ENCODE results near the gene TMEM255B. TPM values are rescaled to one million over a fixed set of nuclear protein-coding genes. Genes with fewer than 3 reads are reported as not detected.

TMEM255B gene
- total RNA-seq, 1 experiment from 2014 or later: 2.8 TPM

DNA sequence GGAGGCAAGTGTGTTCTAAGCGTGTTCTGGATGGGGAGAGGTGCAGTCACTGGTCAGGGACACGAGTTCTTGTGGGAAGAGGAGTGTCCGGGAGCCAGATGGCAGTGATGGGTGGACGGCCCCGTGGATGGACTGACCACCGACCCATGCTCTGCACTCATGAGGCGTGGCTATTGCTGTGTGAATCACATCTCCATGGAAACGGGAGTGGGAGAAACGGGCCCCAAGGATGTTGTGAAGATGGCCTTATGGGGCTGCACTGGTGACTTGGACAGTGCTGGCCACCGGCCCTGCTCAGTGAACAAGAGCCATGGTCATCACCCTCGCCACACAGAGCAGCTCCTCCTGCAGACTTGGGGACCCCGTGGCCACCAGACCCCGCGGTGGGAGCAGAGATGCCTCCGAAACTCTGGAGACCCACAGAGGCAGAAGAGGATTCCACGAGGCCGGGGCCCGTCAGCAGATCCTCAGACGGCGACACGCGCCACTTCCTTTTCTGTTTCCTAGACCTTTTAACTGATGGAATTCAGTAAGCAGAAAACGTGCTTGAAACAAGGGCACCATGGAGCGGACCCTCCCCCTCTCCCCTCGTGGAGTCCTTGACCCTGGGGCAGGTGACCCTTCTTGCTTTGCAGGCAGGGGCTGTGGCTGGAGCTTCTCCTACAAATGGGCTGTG, 57.4 kb downstream of the TMEM255B start:
- Histone ChIP-seq H3K9ac (ENCODE audit: extremely low read depth, insufficient read length, low read length) (no peak overlapping the region), H3K27ac (ENCODE audit: insufficient read length, low read depth, low read length) (no peak overlapping the region), H3K79me1 (ENCODE audit: insufficient read depth, low read depth, low read length, poor library complexity, severe bottlenecking) (no peaks in the 10 kb centered on the region), H3K14ac (ENCODE audit: insufficient read depth, low read length) (no peak overlapping the region), H3T11ph (ENCODE audit: low read length) (no peak overlapping the region), H2BK15ac (ENCODE audit: low read depth, low read length) (no peak overlapping the region), H2BK120ac (ENCODE audit: low read depth, low read length, poor library complexity, severe bottlenecking) (no peak overlapping the region), H3K23ac (ENCODE audit: insufficient read length, low read depth, low read length) (no peak overlapping the region), H3K18ac (ENCODE audit: insufficient read length, low read depth, low read length) (no peak overlapping the region), H2BK12ac (ENCODE audit: insufficient read length, low read depth, low read length) (no peak overlapping the region), H3K27me3 (ENCODE audit: insufficient read depth, low read length) (no peaks in the 10 kb centered on the region), H4K91ac (ENCODE audit: insufficient read length, low read depth, low read length) (no peak overlapping the region), H4K5ac (ENCODE audit: insufficient read length, low read depth, low read length) (no peak overlapping the region), H3K4ac (ENCODE audit: low read depth, low read length) (no peak overlapping the region), H3K56ac (ENCODE audit: insufficient read length, low read depth, low read length) (no peak overlapping the region), H3K4me2 (ENCODE audit: insufficient read depth, insufficient read length, low read length) (no peak overlapping the region), H3K9me3 (ENCODE audit: control insufficient read depth, low read depth, low read length) (no peaks in the 10 kb centered on the region), H3K79me2 (ENCODE audit: insufficient read depth, low read length) (no peaks in the 10 kb centered on the region), H3K23me2 (ENCODE audit: insufficient read length, low read depth, low read length, poor library complexity, severe bottlenecking) (no peaks in the 10 kb centered on the region), H4K20me1 (ENCODE audit: control insufficient read depth, insufficient read depth, insufficient read length) (no peaks in the 10 kb centered on the region), H2AK5ac (ENCODE audit: insufficient read length, low read length) (no peak overlapping the region), H2AFZ (ENCODE audit: low read length) (no peak overlapping the region), H2BK5ac (ENCODE audit: insufficient read length, low read length) (no peak overlapping the region), H4K8ac (replicated peaks; ENCODE audit: insufficient read length, low read depth, low read length) (no peak overlapping the region), H3K4me1 (ENCODE audit: insufficient read depth, low read length) (no peaks in the 10 kb centered on the region), H2BK20ac (ENCODE audit: low read depth, low read length, poor library complexity, severe bottlenecking) (no peak overlapping the region)
- Mint-ChIP-seq H3K9me3 (peaks cover 0 to 2% of the 10 kb centered on the region in 2 experiments; a peak in 1 of 5 replicates), H3K27ac (peak overlapping the region in 1 of 3 experiments; percentile 42; a peak in 1 of 7 replicates), H3K36me3 (ENCODE audit: insufficient read depth in 1 of 3, low read depth in 3 of 3) (peaks cover 1 to 4% (median 2%) of the 10 kb centered on the region in 3 experiments; a peak in 3 of 7 replicates), H3K4me3 (no peak overlapping the region; a peak in 1 of 5 replicates), H3K27me3 (ENCODE audit: low read depth) (no peaks in the 10 kb centered on the region), H3K4me1 (peaks cover 3 to 8% of the 10 kb centered on the region in 2 experiments; a peak in 3 of 4 replicates)
- WGBS (ENCODE audit: extremely low coverage, insufficient read length, low lambda C conversion rate): no CpG with 5 or more reads among the region's 25 CpGs
- TF ChIP-seq, protein P1, sequence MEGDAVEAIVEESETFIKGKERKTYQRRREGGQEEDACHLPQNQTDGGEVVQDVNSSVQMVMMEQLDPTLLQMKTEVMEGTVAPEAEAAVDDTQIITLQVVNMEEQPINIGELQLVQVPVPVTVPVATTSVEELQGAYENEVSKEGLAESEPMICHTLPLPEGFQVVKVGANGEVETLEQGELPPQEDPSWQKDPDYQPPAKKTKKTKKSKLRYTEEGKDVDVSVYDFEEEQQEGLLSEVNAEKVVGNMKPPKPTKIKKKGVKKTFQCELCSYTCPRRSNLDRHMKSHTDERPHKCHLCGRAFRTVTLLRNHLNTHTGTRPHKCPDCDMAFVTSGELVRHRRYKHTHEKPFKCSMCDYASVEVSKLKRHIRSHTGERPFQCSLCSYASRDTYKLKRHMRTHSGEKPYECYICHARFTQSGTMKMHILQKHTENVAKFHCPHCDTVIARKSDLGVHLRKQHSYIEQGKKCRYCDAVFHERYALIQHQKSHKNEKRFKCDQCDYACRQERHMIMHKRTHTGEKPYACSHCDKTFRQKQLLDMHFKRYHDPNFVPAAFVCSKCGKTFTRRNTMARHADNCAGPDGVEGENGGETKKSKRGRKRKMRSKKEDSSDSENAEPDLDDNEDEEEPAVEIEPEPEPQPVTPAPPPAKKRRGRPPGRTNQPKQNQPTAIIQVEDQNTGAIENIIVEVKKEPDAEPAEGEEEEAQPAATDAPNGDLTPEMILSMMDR (conservative IDR thresholded peaks at IDR 0.05): no peak
- no peak for DNase-seq

Data from H9 (cell line).